Kidney epithelial cell (primary cell): Measurements from ENCODE around the gene CELSR1. TPM values are rescaled to one million over a fixed set of nuclear protein-coding genes. Genes with fewer than 3 reads are reported as not detected.

Experiments used
- DNase-seq: peaks from one replicate; pipeline ENCODE4 v3.0.0-alpha.2; 2010; ENCODE audit warnings: low read depth
- H3K27me3 ChIP-seq: 2 replicates; pipeline ENCODE4 v1.6.0; 2011; ENCODE audit warnings: low read length; ENCODE audit not compliant: control insufficient read depth, insufficient read depth
- H3K36me3 ChIP-seq: 2 replicates; pipeline ENCODE4 v1.5.1; 2011; ENCODE audit warnings: low read length; ENCODE audit not compliant: control insufficient read depth, insufficient read depth
- H3K4me3 ChIP-seq: 2 replicates; pipeline ENCODE4 v1.5.1; 2011; ENCODE audit warnings: low read depth, mild to moderate bottlenecking, control low read depth, low read length
- total RNA-seq: library from RNA; depleted of rRNA; stranded (reverse); fragments of >200 nt; gene quantifications from 2 replicates; pipeline ENCODE4 v1.2.3, GENCODE V29; 2015
- TF ChIP-seq, protein P1 (sequence below): IDR thresholded peaks from 2 replicates; pipeline ENCODE4 v1.5.1; 2011; ENCODE audit warnings: mild to moderate bottlenecking, moderate library complexity, low read length, control low read depth, inconsistent platforms; ENCODE audit not compliant: insufficient read depth, poor library complexity, severe bottlenecking

The CELSR1 gene
- total RNA-seq, 1 donor from 2014 or later, result 180 TPM

DNA sequence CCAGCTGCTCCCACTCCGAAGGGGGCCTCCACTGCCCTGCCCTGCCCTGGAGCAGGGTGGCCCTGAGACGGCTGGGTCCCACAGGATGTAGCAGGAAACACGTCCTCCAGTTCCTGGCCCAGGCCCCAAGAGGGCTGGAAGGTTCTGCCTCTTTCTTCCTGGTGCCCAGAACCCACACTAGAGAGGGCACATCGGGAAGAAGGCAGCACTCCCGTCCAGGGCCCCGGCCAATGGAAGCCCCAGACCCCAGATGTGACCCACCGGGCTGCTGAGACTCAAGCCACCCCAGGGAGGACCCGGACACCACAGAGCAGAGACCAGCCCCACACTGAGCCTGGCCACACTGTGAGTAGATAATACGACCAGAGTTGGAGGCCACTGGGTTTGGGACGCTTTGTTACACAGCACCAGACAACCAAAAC is 71.2 kb downstream of the CELSR1 start:
- DNase-seq, result no peak
- Histone ChIP-seq H3K27me3 (no peaks in the 10 kb centered on the region), H3K36me3 (peaks cover 1% of the 10 kb centered on the region), H3K4me3 (no peak overlapping the region)
- TF ChIP-seq, protein P1, sequence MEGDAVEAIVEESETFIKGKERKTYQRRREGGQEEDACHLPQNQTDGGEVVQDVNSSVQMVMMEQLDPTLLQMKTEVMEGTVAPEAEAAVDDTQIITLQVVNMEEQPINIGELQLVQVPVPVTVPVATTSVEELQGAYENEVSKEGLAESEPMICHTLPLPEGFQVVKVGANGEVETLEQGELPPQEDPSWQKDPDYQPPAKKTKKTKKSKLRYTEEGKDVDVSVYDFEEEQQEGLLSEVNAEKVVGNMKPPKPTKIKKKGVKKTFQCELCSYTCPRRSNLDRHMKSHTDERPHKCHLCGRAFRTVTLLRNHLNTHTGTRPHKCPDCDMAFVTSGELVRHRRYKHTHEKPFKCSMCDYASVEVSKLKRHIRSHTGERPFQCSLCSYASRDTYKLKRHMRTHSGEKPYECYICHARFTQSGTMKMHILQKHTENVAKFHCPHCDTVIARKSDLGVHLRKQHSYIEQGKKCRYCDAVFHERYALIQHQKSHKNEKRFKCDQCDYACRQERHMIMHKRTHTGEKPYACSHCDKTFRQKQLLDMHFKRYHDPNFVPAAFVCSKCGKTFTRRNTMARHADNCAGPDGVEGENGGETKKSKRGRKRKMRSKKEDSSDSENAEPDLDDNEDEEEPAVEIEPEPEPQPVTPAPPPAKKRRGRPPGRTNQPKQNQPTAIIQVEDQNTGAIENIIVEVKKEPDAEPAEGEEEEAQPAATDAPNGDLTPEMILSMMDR, result no peak

DNA sequence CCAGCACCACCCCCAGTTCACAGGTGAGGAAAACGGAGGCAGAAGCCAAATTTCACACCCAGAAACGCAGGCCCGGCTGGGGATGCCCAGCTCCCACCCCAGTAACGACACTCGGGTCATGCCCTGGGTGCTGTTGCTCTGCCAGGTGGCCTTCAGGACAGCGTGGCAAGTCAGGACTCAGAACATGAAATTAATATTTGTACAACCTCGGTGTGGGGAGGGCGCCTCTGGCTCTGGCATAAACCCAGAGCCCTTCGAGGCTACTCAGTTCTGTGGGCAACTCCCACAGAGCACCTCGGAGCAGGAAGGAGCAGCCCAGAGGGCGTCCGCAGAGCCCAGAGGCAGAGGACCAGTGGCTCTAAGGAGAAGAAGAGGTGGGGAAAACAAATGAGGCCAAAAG is 71.6 kb downstream of the CELSR1 start:
- Histone ChIP-seq H3K36me3 (peaks cover 1% of the 10 kb centered on the region), H3K4me3 (no peak overlapping the region), H3K27me3 (no peaks in the 10 kb centered on the region)
- no peak for DNase-seq
- TF ChIP-seq, protein P1, result no peak

DNA sequence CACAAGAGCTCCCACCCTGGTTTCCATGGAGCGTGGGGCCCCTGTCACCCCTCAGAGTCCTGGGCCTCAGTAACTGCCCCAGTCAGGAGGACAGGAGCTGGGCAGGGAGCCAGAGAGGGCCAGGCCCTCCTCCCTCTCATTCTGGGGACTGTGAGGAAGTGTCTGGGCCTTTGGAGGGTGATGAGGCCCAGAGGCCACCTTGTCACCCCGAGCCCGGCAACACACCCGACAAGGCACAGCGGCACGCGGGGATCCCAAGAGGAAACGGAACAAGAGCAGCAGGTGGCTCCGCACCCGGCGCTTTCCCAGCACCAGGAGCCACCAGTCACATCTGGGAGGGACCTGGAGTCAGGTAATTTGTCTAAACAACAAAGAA is 72.1 kb downstream of the CELSR1 start:
- TF ChIP-seq, protein P1, result no peak

DNA sequence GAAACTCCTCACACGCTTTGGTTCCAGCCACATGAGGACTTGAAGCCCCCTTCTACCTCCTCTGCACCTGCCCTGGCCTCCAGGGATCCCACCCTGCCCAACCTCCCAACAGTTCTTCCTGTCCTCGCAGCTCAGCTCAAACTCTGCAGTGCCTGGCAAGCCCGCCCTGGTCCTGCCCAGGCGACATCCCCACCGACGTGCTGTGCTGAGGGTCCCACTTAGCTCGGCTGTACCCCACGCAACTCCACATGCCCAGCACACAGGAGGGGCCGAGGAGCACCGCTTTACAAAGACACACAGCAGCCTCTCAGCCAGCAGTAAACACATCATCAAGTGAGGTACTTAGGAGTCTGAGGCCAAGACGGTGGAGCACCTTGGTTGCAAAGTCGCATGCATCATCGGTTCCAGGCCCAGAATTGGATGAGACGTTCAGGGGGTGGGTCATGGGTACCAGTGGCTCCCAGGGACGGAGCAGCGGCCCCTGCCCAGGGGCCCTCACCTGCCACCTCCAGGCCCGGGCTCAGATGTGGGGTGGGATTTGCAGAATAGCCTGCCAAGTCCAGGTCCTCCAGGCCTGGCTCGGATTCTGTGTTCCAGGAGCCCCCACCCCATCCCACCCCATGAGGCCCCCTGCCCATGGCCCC is 72.6 kb downstream of the CELSR1 start:
- TF ChIP-seq, protein P1, result no peak
- DNase-seq, result no peak
- Histone ChIP-seq H3K36me3 (peaks cover 1% of the 10 kb centered on the region), H3K4me3 (no peak overlapping the region), H3K27me3 (no peaks in the 10 kb centered on the region)

More for the DNA sequence above, 72.1 kb downstream of the CELSR1 start:
- no peak for DNase-seq
- Histone ChIP-seq H3K27me3 (no peaks in the 10 kb centered on the region), H3K36me3 (peaks cover 1% of the 10 kb centered on the region), H3K4me3 (no peak overlapping the region)

DNA sequence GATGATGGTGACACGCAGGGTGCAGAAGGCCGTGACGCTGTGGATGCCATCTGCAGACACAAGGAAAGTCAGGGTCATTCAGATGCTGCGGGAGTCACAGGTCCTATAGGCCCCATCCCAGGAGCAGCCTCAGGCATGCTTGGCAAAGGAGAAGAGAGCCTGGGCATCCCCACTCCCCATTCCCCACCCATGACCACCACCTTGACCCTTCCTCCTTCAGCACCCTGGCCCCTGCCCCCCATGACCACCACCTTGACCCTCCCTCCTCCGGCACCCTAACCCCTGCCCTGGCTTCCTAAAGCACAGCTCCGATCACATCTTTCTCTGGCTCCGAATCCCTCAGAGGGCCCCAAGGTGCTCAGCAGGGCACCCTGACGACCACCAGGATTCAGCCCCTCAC is 73.1 kb downstream of the CELSR1 start:
- no peak for DNase-seq
- H3K27me3 ChIP-seq, result no peaks in the 10 kb centered on the region
- TF ChIP-seq, protein P1, result no peak
- H3K36me3 ChIP-seq, result peaks cover 1% of the 10 kb centered on the region
- no peak overlapping the region for H3K4me3 ChIP-seq

DNA sequence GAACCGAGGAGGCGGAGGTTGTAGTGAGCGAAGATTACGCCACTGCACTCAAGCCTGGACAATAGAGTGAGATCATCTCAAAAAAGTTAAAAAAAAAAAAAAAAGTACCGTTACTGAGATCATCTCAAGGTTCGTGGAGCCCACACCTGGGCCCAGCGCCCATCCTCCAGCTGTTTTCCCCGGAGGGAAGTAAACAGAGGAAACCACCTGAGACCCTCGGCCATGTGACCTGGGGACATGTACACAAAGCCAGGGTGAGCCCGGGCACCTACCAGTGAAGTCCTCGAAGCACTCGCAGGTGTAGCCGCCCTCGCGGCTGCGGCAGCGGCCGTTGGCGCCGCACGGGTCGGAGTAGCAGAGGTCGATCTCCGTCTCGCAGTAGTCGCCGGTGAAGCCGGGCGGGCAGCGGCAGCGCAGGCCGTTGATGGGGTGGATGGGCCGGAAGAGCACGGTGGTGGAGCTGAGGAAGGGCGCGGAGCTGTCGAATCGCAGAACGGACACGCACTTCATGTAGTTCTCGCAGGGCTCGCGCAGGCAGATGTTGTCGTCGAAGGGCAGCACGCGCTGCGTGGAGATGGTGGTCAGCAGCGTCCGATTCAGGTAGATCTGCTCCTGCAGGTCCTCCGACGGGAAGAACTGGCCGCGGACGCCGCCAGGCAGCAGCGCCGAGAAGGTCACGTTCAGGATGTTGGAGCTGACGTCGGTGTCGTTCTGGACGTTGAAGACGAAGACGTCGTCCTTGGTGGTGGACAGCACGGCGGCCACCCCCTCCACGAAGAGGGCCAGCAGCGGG is 73.8 kb downstream of the CELSR1 start:
- no peaks in the 10 kb centered on the region for H3K27me3 ChIP-seq
- no peak overlapping the region for H3K4me3 ChIP-seq
- peaks cover 1% of the 10 kb centered on the region for H3K36me3 ChIP-seq
- TF ChIP-seq, protein P1, result no peak
- no peak for DNase-seq
